B cell (primary cell): Measurements from ENCODE around the gene KRTAP5-1.
"Not testable (repeated sequence)": the region's sequence is repeated elsewhere in the genome, so short reads cannot be mapped to it uniquely, and the experiment has no call there.

Experiments used
- CTCF ChIP-seq: fragments of 200-600 bp; IDR thresholded peaks from one replicate; pipeline ENCODE4 v1.8.0; 2022; ENCODE audit warnings: antibody characterized with exemption, mild to moderate bottlenecking
- EZH2 ChIP-seq: IDR thresholded peaks from 2 replicates; pipeline ENCODE4 v1.6.1; 2012; ENCODE audit warnings: borderline replicate concordance, low read depth, mild to moderate bottlenecking, moderate library complexity, low read length; ENCODE audit not compliant: insufficient read depth, poor library complexity, severe bottlenecking

- not testable (repeated sequence) for TF ChIP-seq CTCF, EZH2
Observed at GRCh38 chr11:1598406-1598805, 13.3 kb upstream of the KRTAP5-1 start.
